ENCODE results near the gene CYP17A1. TPM values are rescaled to one million over a fixed set of nuclear protein-coding genes. Genes with fewer than 3 reads are reported as not detected.

The CYP17A1 gene
- polyA plus RNA-seq, 1 donor from 2014 or later = not detected

- no peaks in the 10 kb centered on the region for H4K20me1 ChIP-seq (ENCODE audit: insufficient read depth)
- TF ChIP-seq MXI1 (conservative IDR thresholded peaks at IDR 0.05; ENCODE audit: poor library complexity, severe bottlenecking) (no peak), EP300 (conservative IDR thresholded peaks at IDR 0.05; ENCODE audit: poor library complexity, severe bottlenecking) (no peak), TAF1 (IDR thresholded peaks at IDR 0.05; ENCODE audit: low read depth) (no peak), REST (IDR thresholded peaks at IDR 0.05; ENCODE audit: borderline replicate concordance) (no peak), SMC3 (conservative IDR thresholded peaks at IDR 0.05; ENCODE audit: poor library complexity) (no peak), CTCF (IDR thresholded peaks at IDR 0.05; ENCODE audit: poor library complexity, severe bottlenecking) (no peak), EZH2 (IDR thresholded peaks at IDR 0.05; ENCODE audit: borderline replicate concordance, insufficient read depth, low read length, poor library complexity, severe bottlenecking) (no peak), RAD21 (conservative IDR thresholded peaks at IDR 0.05) (no peak), POLR2AphosphoS5 (IDR thresholded peaks at IDR 0.05) (no peak)
Observed at GRCh38 chr10:102826148-102826796, 10.9 kb downstream of the CYP17A1 start.

GRCh38 chr10:102824664-102825063 lies 12.5 kb downstream of the CYP17A1 start:
- Histone ChIP-seq H3K4me2 (ENCODE audit: low read length) (no peak overlapping the region), H3K79me2 (replicated peaks; ENCODE audit: insufficient read depth, low read length) (no peaks in the 10 kb centered on the region), H2AFZ (ENCODE audit: low read depth, low read length) (no peak overlapping the region), H3K9ac (ENCODE audit: low read length) (no peak overlapping the region), H3K9me2 (ENCODE audit: insufficient read depth, low read length) (no peaks in the 10 kb centered on the region), H3F3A (ENCODE audit: insufficient read depth, low read length, poor library complexity, severe bottlenecking) (no peaks in the 10 kb centered on the region), H4K20me1 (ENCODE audit: insufficient read depth) (no peaks in the 10 kb centered on the region), H3K27me3 (ENCODE audit: insufficient read depth, low read depth, low read length) (no peaks in the 10 kb centered on the region), H3K27ac (ENCODE audit: low read length) (no peak overlapping the region), H3K4me3 (ENCODE audit: low read length) (no peak overlapping the region), H3K36me3 (ENCODE audit: insufficient read depth, low read length) (no peaks in the 10 kb centered on the region), H3K9me3 (ENCODE audit: low read length) (peaks cover 6% of the 10 kb centered on the region)
- TF ChIP-seq SMC3 (conservative IDR thresholded peaks at IDR 0.05; ENCODE audit: poor library complexity) (no peak), EP300 (conservative IDR thresholded peaks at IDR 0.05; ENCODE audit: poor library complexity, severe bottlenecking) (no peak)

More at GRCh38 chr10:102826148-102826796, 10.9 kb downstream of the CYP17A1 start:
- Histone ChIP-seq H3K36me3 (ENCODE audit: insufficient read depth, low read length) (no peaks in the 10 kb centered on the region), H3K27ac (ENCODE audit: low read length) (no peak overlapping the region), H3K79me2 (replicated peaks; ENCODE audit: insufficient read depth, low read length) (no peaks in the 10 kb centered on the region), H3K4me2 (ENCODE audit: low read length) (no peak overlapping the region), H3K9me2 (ENCODE audit: insufficient read depth, low read length) (no peaks in the 10 kb centered on the region), H2AFZ (ENCODE audit: low read depth, low read length) (no peak overlapping the region), H3F3A (ENCODE audit: insufficient read depth, low read length, poor library complexity, severe bottlenecking) (no peaks in the 10 kb centered on the region), H3K4me3 (ENCODE audit: low read length) (no peak overlapping the region), H3K9me3 (ENCODE audit: low read length) (peaks cover 6% of the 10 kb centered on the region), H3K9ac (ENCODE audit: low read length) (no peak overlapping the region), H3K27me3 (ENCODE audit: insufficient read depth, low read depth, low read length) (no peaks in the 10 kb centered on the region)

Data from neural cell (in vitro differentiated cells).